Measurements from ENCODE around the gene PDE4B. TPM values are rescaled to one million over a fixed set of nuclear protein-coding genes. Genes with fewer than 3 reads are reported as not detected.
A peak's percentile ranks its signal among the peaks of the same experiment; 100 is the strongest.

Gene PDE4B
- total RNA-seq, 4 donors from 2014 or later = 11.2 to 49.5 (median 26.3) TPM

DNA sequence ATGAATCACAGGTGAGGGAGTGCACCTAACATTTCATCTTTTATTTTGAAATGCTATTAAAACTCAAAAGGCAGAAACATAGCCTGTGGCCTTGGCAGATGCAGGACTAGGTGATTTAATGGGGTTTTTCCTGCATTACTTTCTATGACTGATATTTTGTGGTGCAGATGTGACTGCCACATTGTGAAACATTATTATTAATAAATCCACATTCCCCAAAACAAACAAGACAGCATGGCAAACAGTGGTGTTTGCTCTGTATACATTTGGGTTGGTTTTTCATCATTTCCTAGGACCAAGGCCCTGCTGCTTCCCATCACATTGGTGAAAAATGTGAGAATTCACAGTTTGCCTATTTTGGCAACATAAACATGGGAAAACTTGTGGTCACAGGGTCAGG, 493.6 kb downstream of the PDE4B start:
- TF ChIP-seq, protein P1, sequence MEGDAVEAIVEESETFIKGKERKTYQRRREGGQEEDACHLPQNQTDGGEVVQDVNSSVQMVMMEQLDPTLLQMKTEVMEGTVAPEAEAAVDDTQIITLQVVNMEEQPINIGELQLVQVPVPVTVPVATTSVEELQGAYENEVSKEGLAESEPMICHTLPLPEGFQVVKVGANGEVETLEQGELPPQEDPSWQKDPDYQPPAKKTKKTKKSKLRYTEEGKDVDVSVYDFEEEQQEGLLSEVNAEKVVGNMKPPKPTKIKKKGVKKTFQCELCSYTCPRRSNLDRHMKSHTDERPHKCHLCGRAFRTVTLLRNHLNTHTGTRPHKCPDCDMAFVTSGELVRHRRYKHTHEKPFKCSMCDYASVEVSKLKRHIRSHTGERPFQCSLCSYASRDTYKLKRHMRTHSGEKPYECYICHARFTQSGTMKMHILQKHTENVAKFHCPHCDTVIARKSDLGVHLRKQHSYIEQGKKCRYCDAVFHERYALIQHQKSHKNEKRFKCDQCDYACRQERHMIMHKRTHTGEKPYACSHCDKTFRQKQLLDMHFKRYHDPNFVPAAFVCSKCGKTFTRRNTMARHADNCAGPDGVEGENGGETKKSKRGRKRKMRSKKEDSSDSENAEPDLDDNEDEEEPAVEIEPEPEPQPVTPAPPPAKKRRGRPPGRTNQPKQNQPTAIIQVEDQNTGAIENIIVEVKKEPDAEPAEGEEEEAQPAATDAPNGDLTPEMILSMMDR (IDR thresholded peaks at IDR 0.05) = no peak
- ATAC-seq (ENCODE audit: low FRiP score) (no peak), DNase-seq (ENCODE audit: low spot score) (no peak)

DNA sequence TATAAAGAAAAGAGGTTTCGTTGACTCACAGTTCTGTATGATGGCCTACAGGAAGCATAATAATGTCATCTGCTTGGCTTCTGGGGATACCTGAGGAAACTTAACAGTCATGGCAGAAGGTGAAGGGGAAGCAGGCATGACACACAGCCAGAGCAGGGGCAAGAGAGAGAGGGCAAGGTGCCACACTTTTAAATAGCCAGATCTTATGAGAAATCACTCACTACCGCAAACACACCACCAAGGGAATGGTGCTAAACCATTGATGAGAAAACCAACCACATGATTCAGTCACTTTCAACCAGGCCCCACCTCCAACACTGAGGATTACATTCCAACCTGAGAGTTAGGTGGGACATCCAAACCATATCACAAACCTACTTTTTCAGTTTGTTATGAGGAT, 495.4 kb downstream of the PDE4B start:
- no peak for ATAC-seq (ENCODE audit: low FRiP score)
- TF ChIP-seq, protein P1 (IDR thresholded peaks at IDR 0.05) = no peak
- no peak for DNase-seq (ENCODE audit: low spot score)

DNA sequence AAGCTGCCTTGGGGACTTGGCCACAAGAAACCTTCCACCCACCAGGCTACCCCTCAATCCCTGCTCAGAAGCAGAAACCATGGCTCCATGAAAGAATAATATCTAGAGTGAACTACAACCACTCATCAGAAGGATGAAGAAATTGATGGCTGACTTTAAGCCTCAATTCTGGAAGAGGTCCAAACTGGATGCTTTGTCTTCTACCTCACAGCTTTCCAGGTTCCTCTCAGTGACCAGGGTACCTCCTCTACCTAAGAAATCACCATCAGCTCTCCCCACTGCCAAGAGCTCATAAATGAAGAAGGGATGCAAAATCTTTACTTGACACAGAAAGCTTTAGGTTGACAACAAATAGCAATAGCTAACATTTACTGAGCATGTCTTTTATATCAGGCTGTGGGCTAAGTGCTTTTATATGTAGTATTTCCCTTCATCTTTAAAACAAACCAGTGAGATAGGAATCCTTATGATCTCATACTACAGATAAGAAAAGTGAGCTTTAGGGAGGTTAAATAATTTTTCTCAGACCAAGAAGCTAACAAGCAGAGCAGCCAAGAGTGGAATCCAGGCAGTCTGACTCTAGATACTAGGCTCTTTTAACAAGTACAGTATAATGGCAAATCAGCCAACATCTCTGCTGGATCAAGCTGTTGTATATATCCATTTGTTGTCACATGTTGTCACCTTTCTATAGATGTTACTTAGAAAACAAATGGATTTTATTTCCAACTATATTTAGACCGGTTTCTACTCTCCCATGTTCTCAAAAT, 498.3 kb downstream of the PDE4B start:
- ATAC-seq (ENCODE audit: low FRiP score) = no peak
- DNase-seq (ENCODE audit: low spot score) = no peak
- TF ChIP-seq, protein P1 (IDR thresholded peaks at IDR 0.05) = no peak

DNA sequence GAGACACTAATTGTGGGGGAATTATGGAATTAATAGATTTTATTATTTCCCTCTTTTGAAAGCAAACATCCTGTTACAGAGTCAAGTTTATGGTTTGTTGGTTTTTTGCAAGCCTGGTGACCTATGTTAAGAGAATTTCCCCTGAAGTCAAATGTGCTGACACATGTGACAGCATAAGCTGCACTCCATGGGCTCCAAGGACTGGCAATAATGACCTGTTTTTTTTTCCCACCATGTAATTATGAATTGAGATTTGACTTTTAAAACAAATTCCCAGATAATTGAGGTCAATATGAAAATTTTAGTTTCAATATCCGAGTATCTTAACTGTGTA, 498.8 kb downstream of the PDE4B start:
- TF ChIP-seq, protein P1 (IDR thresholded peaks at IDR 0.05) = no peak
- no peak for DNase-seq (ENCODE audit: low spot score)
- ATAC-seq (ENCODE audit: low FRiP score) = no peak

DNA sequence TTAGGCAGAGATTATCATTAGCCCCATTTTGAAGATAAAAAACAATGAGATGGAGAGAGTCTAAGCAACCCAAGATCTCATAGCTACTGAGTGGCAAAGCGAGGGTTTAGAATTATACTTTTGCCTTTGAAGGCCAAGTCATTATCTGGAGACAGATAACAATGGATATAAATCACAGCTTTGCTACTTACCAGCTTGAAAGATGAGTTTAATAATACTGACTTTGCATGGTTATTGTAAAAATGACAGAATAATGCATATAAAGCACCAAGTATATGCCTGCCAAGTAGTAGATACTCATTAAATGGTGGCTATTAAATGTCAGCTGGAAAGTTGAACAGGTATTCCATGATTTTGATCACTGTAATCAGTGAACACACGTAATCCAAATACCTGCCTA, 499.6 kb downstream of the PDE4B start:
- ATAC-seq (ENCODE audit: low FRiP score) = no peak
- TF ChIP-seq, protein P1 (IDR thresholded peaks at IDR 0.05) = no peak
- no peak for DNase-seq (ENCODE audit: low spot score)

DNA sequence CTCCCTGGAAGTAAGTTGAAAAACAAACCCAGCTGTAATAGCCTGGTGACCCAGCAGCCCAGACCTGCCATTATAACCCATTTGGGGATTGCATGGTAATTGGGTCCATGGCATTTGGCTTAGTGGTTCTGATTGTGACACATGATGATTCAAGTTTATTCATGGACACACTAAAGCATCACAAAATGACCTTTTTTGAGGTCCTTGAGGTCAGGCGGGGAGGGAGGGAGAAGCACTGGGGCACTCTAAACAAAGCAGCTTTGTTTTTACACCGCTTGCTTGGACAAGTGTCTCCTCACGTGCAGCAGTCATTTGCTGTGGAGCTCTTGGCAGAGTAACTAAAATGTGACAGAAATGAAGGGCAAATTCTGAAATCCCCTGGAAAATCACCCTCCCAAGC, 500.2 kb downstream of the PDE4B start:
- no peak for DNase-seq (ENCODE audit: low spot score)
- ATAC-seq (ENCODE audit: low FRiP score) = no peak
- TF ChIP-seq, protein P1 (IDR thresholded peaks at IDR 0.05) = no peak

DNA sequence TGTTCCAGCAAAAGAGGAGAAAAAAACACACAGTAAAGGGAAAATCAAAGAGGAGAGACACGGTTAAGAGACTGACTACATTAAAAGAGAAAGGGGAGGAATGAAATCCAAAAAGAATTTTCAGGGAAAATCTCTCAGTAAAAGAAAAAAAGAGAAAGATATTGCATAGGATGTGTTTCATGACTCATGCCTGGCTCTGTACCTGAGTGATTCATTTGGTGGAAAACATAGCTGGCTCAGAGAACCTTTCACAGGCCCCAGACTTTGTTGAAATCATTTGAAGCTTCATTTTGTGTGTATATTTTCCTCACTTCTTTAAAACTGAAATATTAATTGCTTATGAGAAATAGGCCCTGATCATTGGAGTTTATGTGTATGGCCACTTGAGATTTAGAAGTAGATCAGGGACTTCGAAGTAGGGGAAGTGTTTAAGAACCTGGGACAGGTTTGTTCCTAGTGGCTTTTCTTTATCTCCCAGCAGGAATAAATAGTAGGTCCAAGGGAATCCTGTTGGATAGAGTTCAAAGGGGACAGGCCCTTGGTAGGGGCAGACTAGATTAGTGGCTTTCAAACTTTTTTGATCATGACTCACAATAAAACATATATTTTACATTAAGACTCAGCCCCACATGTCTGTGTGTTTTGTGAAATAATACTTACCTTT, 502.1 kb downstream of the PDE4B start:
- TF ChIP-seq, protein P1 (IDR thresholded peaks at IDR 0.05) = no peak
- no peak for DNase-seq (ENCODE audit: low spot score)
- ATAC-seq (ENCODE audit: low FRiP score) = peak; percentile 85

Data from omental fat pad (tissue), 4 donors.